Measurements from ENCODE around the gene RSRC1. TPM values are rescaled to one million over a fixed set of nuclear protein-coding genes. Genes with fewer than 3 reads are reported as not detected.
"Not testable (repeated sequence)": the region's sequence is repeated elsewhere in the genome, so short reads cannot be mapped to it uniquely, and the experiment has no call there.

RSRC1 gene
- total RNA-seq, 1 experiment from 2014 or later, result 63.9 TPM

DNA sequence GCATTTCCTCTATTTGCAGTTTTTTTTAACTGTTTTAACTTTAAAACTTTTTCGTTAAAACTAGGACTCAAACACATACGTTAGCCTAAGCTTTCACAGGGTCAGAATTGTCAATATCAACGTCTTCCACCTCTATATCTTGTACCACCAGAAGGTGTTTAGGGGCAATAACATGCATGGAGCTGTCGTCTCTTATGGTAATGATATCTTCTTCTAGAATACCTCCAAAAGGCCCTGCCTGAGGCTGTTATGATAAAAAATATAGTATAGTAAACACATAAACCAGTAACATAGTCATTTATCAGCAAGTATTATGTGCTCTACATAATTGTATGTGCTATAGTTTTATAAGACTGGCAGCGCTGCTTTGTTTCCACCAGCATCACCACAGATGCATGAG, 384.8 kb downstream of the RSRC1 start:
- in situ Hi-C loops (cut with HindIII; ENCODE audit: low pct_unique_long_range_greater_than_20kb, low sequenced_read_pairs), result no loop called here

DNA sequence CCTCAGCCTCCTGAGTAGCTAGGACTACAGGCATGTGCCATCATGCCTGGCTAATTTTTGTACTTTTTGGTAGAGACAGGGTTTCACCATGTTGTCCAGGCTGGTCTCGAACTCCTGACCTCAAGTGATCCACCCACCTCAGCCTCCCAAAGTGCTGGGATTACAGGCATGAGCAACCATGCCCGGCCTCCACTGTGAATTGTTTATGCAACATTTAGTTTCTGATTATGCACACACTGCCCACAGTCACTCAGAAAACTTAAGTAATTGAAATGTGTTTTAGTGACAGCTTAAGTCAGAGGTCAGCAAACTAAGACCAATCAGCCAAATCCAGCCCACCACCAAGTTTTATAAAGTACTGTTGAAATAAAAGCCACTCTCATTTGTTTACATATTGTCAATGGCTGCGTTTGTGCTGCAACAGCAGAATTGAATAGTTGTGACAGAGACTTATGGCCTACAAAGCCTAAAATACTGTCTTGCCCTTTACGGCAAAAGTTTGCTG, 385.6 kb downstream of the RSRC1 start:
- DNase-seq (ENCODE audit: low read depth, low spot score), result not testable (repeated sequence)

More for the DNA sequence above, 384.8 kb downstream of the RSRC1 start:
- DNase-seq (ENCODE audit: low read depth, low spot score), result no peak

DNA sequence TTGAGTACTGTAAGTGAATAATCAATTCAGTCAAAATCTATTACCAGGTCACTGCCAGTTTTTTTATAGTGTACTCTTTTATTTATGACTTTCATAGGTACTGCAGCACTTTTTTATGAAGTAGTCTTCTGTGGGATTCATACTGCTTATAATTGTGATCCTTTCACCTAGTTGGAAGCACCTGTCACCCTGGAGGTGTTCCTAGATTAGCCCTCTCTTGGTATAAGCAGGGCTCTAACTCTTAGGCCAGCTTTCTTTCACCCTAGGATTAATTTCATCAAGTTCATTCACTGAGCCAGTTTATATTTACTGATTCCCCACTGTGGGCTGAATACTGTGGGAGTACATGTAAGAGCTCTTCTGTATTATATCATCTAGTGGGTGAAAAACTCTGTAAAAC, 395.2 kb downstream of the RSRC1 start:
- no peak for DNase-seq (ENCODE audit: low read depth, low spot score)
- in situ Hi-C loops (cut with HindIII; ENCODE audit: low pct_unique_long_range_greater_than_20kb, low sequenced_read_pairs), result no loop called here

More for the DNA sequence above, 385.6 kb downstream of the RSRC1 start:
- in situ Hi-C loops (cut with HindIII; ENCODE audit: low pct_unique_long_range_greater_than_20kb, low sequenced_read_pairs), result not testable (repeated sequence)

DNA sequence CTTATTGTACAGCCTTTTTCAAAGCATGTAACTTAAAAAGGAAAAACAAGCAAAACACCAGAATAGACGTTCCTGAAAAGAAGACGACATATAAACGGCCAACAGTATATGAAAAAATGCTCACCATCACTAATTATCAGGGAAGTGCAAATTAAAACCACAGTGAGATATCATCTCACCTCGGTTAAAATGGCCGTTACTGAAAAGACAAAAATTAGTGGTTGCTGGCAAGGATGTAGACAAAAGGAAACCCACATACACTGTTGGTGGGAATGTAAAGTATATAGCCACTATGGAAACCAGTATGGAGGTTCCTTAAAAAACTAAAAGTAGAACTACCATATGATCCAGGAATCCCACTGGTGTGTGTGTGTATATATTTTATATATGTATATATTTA, 396.6 kb downstream of the RSRC1 start:
- in situ Hi-C loops (cut with HindIII; ENCODE audit: low pct_unique_long_range_greater_than_20kb, low sequenced_read_pairs), result no loop called here

DNA sequence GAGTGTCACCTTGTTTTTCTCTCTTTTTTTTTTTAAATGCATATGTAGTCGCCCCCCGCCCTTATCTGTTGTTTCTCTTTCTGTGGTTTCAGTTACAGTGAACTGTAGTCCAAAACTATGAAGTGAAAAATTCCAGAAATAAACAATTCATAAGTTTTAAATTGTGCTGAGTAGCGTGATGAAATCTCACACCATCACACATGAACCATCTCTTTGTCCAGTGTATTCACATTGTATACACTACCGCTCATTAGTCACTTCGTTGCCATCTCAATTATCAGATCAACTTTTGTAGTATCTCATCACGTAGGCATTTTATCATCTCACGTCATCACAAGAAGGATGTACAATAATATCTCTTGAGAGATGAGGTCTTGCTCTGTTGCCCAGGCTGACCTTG, 398.6 kb downstream of the RSRC1 start:
- no peak for DNase-seq (ENCODE audit: low read depth, low spot score)

More for the DNA sequence above, 396.6 kb downstream of the RSRC1 start:
- DNase-seq (ENCODE audit: low read depth, low spot score), result no peak

DNA sequence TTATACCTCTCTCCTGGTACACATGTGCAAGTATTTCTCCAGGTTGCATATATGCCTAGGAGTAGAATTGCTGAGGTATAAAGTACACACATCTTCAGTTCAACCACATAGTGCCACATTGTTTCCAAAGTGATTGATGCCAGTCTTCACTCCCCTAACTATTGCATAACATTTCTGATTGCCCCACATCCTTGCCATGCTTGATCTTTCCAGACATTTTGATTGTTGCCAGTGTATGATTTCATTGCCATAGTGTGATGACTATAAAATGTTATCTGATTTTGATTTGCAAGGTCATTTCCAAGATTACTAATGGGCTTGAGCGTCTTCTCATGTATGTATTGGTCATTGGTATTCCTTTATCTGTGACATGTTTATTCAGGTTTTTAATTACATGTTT, 400.0 kb downstream of the RSRC1 start:
- in situ Hi-C loops (cut with HindIII; ENCODE audit: low pct_unique_long_range_greater_than_20kb, low sequenced_read_pairs), result no loop called here
- no peak for DNase-seq (ENCODE audit: low read depth, low spot score)

More for the DNA sequence above, 398.6 kb downstream of the RSRC1 start:
- in situ Hi-C loops (cut with HindIII; ENCODE audit: low pct_unique_long_range_greater_than_20kb, low sequenced_read_pairs), result no loop called here

DNA sequence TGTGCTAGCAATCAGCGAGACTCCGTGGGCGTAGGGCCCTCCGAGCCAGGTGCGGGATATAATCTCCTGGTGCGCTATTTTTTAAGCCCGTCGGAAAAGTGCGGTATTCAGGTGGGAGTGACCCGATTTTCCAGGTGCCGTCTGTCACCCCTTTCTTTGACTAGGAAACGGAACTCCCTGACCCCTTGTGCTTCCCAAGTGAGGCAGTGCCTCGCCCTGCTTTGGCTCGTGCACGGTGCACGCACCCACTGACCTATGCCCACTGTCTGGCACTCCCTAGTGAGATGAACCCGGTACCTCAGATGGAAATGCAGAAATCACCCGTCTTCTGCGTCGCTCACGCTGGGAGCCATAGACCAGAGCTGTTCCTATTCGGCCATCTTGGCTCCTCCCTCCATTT, 406.8 kb downstream of the RSRC1 start:
- in situ Hi-C loops (cut with HindIII; ENCODE audit: low pct_unique_long_range_greater_than_20kb, low sequenced_read_pairs); DNase-seq (ENCODE audit: low read depth, low spot score): not testable (repeated sequence)

DNA sequence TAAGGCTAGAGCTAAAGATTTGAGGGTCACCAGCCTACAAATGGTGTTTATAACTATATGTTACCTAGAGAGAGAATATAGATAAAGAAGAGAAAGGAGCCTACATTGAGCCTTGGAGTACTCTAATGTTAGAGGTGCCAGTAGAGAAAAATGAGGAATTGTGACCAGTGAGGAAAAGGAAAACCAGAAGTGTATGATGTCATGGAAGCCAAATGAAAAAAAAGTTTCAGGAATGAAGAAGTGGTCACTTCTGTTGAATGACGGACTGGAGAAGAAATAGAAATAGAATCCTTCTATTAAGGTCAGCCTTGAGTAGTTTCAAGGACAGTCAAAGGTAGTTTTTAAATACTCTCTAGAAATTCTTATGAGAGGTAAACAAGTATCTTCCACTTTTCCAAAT, 409.9 kb downstream of the RSRC1 start:
- in situ Hi-C loops (cut with HindIII; ENCODE audit: low pct_unique_long_range_greater_than_20kb, low sequenced_read_pairs), result no loop called here
- DNase-seq (ENCODE audit: low read depth, low spot score), result no peak

DNA sequence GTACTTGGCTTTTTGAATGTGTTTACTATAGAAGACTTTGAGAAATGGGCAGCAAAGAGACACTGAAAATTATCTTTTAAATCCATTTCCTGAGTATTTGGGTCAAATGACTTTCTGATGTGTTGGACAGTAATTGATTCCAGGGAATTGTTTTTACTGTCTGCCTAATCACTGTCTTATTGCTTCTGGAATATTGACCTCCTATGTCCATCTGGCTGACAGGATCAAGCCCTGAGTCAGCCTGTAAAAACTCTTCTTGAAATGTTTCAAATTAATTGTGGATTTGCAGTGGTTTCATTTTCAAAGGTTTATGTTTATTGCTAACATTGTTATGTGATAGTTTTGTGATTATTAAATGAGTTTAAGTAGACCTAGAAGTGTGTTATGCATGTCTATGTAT, 410.5 kb downstream of the RSRC1 start:
- DNase-seq (ENCODE audit: low read depth, low spot score), result no peak
- in situ Hi-C loops (cut with HindIII; ENCODE audit: low pct_unique_long_range_greater_than_20kb, low sequenced_read_pairs), result no loop called here

DNA sequence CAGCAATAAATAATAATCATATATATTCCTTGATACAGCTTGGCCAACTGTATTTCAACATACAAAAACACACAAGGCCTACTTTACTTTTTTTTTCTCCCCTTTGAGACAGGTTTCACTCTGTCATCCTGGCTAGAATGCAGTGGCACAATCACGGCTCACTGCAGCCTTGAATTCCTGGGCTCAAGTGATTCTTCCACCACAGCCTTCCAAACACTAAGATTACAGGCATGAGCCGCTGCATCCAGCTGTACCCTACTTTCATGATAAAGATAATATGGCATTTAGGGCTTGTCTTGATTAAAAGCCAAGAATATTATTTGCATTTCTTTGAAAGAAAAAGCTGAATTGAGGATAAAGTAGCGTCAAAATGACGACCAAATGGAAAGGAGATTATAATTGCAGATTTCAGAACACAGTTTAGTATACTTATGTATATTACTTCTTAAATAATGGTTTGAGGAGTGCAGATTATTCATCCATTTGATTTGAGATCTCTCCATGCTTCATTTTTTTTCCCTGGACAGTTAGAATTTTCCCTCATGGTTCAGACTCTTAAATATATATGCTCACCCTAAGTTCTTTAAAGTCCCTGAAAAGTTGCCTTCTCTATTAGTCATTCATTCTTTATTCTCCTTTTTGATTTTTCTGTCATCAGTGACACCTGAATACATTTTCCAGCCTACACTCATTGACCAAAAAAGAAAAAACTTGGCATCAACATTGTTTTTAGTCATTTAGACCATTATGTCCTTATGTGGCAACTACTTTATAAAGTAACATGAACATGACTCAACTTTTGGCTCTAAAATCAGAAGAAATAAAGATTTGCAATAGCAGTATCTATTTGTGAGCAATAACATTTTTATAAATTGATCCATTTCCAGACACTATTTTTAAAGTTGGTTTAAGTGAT, 412.6 kb downstream of the RSRC1 start:
- in situ Hi-C loops (cut with HindIII; ENCODE audit: low pct_unique_long_range_greater_than_20kb, low sequenced_read_pairs), result no loop called here
- DNase-seq (ENCODE audit: low read depth, low spot score), result no peak

DNA sequence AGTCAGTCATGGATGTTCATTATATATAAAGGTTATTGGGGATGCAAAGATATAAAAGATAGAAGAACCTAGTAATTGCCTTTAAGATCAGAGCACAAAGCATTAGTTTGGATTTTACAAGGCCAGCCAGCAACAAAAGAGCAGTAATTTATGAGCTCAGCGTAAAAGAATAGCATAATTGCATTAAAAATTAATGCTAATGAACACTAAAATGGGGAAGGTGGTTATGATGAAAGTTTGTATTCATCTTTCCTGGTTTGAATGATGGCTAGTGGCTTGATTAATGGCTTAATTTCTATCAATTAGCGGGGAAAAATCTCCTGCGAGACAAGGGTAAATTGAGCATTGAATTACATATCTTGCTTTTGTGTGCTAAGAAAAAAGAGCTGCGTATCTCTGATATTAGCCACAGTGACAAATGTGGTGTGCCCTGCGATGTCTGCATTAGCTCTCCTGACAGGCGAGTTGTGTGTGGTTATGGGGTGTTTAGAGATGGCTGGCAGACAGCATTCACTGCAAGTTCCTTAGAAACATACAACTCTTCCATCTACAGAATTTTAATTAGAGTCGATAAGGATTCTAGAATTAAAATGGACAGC, 418.3 kb downstream of the RSRC1 start:
- in situ Hi-C loops (cut with HindIII; ENCODE audit: low pct_unique_long_range_greater_than_20kb, low sequenced_read_pairs), result no loop called here
- DNase-seq (ENCODE audit: low read depth, low spot score), result no peak

DNA sequence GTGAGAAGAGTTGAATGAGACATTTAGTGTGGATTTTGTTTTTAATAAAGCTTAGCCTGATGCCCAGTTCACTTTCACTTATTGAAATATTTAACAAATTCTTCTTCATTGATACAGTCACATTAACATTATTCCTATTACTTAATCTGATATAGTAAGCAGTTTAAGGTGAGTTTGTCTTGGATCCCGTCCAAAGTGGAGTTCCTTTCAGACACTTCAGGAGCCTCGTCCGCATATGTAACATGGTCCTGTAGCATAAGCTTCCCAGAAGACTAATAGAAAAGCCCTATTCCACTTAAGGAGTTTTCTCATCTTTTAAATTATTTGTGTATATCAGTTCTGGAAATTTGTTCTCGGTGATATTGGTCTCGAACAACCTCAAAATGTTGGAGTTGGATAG, 421.4 kb downstream of the RSRC1 start:
- DNase-seq (ENCODE audit: low read depth, low spot score), result no peak
- in situ Hi-C loops (cut with HindIII; ENCODE audit: low pct_unique_long_range_greater_than_20kb, low sequenced_read_pairs), result no loop called here

DNA sequence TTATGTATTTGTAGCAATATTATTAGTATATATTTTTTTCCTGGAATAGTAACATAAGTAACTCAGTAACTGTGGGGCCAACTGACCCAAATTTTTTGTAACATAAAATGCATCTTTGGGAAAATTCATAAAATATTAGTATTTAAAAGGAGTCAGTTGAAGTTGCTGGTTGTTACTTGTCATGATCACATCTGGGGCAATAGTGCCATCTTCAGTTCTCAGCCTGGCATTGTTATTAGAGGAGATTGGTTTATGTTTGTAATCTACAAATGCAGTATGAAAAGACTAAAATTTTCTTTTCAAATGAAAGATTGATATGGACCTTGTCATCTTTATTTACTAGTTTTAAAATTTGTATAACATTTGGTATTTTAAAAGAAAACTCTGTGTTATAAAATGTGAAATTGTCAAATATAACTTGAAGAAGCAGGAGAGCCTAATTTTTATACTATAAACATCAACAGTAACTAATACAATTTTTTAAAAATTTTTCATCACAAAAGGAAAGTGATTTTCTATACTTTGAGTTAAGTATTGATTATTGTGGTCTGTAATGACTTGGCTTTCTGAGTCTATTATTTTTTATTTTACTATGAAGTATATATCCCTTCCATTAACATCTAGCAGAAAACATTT, 422.3 kb downstream of the RSRC1 start:
- in situ Hi-C loops (cut with HindIII; ENCODE audit: low pct_unique_long_range_greater_than_20kb, low sequenced_read_pairs), result no loop called here
- peak; percentile 74 for DNase-seq (ENCODE audit: low read depth, low spot score)

DNA sequence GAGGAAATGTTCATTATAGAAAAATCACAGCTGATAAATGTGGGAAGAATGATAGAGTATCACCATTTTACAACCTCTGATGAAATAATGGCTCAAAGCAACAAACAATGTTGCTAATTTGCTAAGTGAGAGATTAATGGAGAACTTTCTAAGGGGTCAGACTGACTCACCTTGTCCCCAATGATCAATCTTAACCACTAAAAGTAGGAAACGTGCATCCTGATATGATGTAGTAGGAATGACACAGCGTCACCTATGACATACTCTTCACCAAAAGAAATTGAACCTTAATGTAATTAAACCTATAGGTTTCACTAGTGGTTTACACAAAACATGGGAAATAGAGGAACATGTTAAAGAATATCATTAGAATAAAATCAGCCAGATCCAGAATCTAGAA, 426.0 kb downstream of the RSRC1 start:
- DNase-seq (ENCODE audit: low read depth, low spot score), result no peak
- in situ Hi-C loops (cut with HindIII; ENCODE audit: low pct_unique_long_range_greater_than_20kb, low sequenced_read_pairs), result no loop called here

DNA sequence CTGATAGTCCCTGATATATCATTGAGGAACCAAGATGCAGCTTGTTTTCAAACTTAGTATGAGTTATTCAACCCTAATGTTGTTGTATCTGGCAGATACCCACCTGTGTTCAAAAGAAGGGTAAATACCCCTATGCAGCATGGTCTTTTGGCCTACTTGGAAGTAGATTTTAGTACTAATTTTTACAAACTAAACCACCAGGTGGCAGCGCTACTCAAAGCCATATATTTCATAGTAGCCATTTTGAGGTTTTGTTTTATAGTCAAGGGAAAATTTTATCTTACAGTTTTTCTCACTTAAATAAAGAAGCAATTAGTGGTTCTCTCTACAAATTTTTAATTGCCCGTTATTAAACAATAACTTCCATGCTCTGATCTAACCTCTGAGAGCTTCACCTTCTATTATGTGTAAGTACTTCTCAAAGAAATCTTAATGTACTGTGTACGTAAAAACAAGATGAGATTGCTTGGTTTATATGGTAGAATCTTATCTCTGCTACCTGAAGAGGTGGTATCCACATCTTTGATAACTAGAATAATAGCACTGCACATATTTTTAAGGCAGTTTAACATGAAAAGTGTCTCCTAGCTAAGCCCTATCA, 429.6 kb downstream of the RSRC1 start:
- in situ Hi-C loops (cut with HindIII; ENCODE audit: low pct_unique_long_range_greater_than_20kb, low sequenced_read_pairs), result no loop called here
- DNase-seq (ENCODE audit: low read depth, low spot score), result peak; percentile 63

DNA sequence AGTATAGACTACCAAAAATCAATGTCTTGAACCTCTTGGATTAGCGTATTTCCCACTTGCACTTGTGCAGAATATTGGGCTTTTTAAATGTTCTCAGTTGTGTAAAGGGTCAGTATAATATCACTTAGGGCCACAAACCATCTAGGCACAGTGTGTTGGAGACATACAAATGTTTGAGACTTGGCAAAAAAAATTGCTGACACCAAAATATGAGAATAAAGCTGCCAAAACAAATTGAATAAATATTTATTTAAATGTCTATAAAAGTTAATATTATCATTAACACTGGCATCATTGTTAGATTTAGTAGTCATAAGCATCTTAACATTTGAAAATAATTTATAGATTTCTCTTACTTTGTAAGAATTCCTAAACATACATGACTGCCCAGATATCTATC, 430.2 kb downstream of the RSRC1 start:
- no peak for DNase-seq (ENCODE audit: low read depth, low spot score)
- in situ Hi-C loops (cut with HindIII; ENCODE audit: low pct_unique_long_range_greater_than_20kb, low sequenced_read_pairs), result no loop called here

DNA sequence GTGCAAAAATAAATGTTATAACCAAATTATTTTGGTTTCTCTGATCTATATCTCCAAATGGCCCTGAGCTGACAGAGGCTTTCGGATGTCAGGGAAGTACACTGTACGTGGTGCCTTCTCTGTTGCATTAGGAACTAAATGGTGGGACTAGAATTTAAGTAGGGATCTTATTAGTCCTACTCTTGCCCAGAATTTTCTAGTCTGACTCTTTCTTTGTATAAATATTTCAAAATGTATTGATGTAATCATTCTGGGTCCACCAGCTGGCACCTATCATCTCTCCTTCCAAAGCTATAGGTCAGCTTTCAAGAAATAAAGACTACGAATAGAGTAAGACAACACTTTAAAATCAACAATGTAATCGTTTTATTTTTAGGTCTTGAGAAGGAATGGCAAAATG, 438.8 kb downstream of the RSRC1 start:
- in situ Hi-C loops (cut with HindIII; ENCODE audit: low pct_unique_long_range_greater_than_20kb, low sequenced_read_pairs), result no loop called here

DNA sequence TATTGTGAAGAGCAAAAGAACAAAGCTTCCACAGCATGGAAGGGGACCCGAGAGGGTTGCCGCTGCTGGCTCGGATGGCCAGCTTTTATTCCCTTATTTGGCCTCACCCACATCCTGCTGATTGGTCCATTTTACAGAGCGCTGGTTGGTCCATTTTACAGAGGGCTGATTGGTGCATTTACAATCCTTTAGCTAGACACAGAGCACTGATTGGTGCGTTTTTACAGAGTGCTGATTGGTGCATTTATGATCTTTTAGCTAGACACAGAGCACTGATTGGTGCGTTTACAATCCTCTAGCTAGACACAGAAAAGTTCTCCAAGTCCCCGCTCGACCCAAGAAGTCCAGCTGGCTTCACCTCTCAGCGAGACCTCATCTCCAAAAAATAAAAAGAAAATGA, 440.0 kb downstream of the RSRC1 start:
- in situ Hi-C loops (cut with HindIII; ENCODE audit: low pct_unique_long_range_greater_than_20kb, low sequenced_read_pairs); DNase-seq (ENCODE audit: low read depth, low spot score): not testable (repeated sequence)

More for the DNA sequence above, 438.8 kb downstream of the RSRC1 start:
- no peak for DNase-seq (ENCODE audit: low read depth, low spot score)
